ENCODE measurements around the gene RERE.

Gene RERE

DNA sequence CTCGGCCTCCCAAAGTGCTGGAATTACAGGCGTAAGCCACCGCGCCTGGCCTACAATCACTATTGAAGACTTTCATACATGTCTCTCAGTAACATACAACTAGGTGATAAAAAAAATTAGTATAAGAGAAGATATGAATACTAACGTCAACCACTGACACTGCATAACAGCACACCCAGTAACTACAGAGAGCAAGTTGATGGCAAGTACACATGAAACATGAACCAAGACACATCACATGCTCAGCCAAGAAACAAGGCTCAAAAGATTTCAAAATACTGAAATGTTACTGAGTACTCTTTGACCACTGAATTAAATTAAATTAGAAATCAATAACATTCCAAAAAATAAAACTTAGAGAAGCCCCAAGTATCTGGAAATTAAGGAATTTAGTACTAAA, 331.4 kb downstream of the RERE start:
- Histone ChIP-seq H3K36me3 (ENCODE audit: insufficient read depth, low read length) (no peaks in the 10 kb centered on the region), H3K4me3 (ENCODE audit: low read depth in 1 of 2, low read length in 2 of 2) (no peak overlapping the region), H3K9ac (ENCODE audit: low read depth, low read length) (no peak overlapping the region), H3K9me3 (ENCODE audit: insufficient read depth, low read length, severe bottlenecking) (no peaks in the 10 kb centered on the region), H3K4me2 (ENCODE audit: insufficient read depth, low read length) (no peak overlapping the region), H3K27ac (ENCODE audit: low read length) (no peak overlapping the region), H4K20me1 (ENCODE audit: insufficient read depth, low read length) (no peaks in the 10 kb centered on the region), H3K4me1 (ENCODE audit: insufficient read depth, low read length) (no peaks in the 10 kb centered on the region), H3K79me2 (ENCODE audit: insufficient read depth, low read length) (no peaks in the 10 kb centered on the region), H3K27me3 (ENCODE audit: insufficient read depth, low read length, poor library complexity) (no peaks in the 10 kb centered on the region), H2AFZ (ENCODE audit: low read depth, low read length) (no peak overlapping the region)
- DNase-seq, result no peak
- no peak for ATAC-seq (ENCODE audit: insufficient read depth, low read depth)
- no peak for TF ChIP-seq EZH2 (IDR thresholded peaks at IDR 0.05; ENCODE audit: borderline replicate concordance, low read depth, low read length, severe bottlenecking)
- TF ChIP-seq, protein P1, sequence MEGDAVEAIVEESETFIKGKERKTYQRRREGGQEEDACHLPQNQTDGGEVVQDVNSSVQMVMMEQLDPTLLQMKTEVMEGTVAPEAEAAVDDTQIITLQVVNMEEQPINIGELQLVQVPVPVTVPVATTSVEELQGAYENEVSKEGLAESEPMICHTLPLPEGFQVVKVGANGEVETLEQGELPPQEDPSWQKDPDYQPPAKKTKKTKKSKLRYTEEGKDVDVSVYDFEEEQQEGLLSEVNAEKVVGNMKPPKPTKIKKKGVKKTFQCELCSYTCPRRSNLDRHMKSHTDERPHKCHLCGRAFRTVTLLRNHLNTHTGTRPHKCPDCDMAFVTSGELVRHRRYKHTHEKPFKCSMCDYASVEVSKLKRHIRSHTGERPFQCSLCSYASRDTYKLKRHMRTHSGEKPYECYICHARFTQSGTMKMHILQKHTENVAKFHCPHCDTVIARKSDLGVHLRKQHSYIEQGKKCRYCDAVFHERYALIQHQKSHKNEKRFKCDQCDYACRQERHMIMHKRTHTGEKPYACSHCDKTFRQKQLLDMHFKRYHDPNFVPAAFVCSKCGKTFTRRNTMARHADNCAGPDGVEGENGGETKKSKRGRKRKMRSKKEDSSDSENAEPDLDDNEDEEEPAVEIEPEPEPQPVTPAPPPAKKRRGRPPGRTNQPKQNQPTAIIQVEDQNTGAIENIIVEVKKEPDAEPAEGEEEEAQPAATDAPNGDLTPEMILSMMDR (IDR thresholded peaks at IDR 0.05; ENCODE audit: borderline replicate concordance, extremely low read depth, low read length, poor library complexity, severe bottlenecking), result no peak

DNA sequence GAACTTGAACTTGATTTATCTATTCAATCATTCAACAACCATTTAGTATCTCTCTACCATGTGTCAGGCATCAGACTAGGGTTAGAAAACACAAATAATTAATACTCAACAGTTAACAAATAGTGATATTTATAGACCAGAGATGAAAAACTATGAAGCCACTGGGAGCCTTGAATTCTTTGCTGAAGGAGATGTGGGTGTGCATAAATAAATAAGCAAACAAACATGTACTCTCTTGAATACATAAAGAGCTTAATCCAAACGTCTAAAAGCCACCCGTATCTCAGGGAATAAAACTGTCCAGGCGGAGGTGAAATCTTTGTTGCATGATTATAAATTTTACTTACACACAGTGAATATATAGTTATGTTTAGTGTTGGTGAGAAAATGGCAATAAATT, 333.9 kb downstream of the RERE start:
- Histone ChIP-seq H4K20me1 (ENCODE audit: insufficient read depth, low read length) (no peaks in the 10 kb centered on the region), H3K9ac (ENCODE audit: low read depth, low read length) (no peak overlapping the region), H3K36me3 (ENCODE audit: insufficient read depth, low read length) (no peaks in the 10 kb centered on the region), H3K4me3 (ENCODE audit: low read depth in 1 of 2, low read length in 2 of 2) (no peak overlapping the region), H3K27me3 (ENCODE audit: insufficient read depth, low read length, poor library complexity) (no peaks in the 10 kb centered on the region), H3K4me2 (ENCODE audit: insufficient read depth, low read length) (no peak overlapping the region), H3K79me2 (ENCODE audit: insufficient read depth, low read length) (no peaks in the 10 kb centered on the region), H3K4me1 (ENCODE audit: insufficient read depth, low read length) (no peaks in the 10 kb centered on the region), H2AFZ (ENCODE audit: low read depth, low read length) (no peak overlapping the region), H3K27ac (ENCODE audit: low read length) (no peak overlapping the region), H3K9me3 (ENCODE audit: insufficient read depth, low read length, severe bottlenecking) (no peaks in the 10 kb centered on the region)
- no peak for ATAC-seq (ENCODE audit: insufficient read depth, low read depth)
- TF ChIP-seq EZH2 (IDR thresholded peaks at IDR 0.05; ENCODE audit: borderline replicate concordance, low read depth, low read length, severe bottlenecking), result no peak
- TF ChIP-seq, protein P1 (IDR thresholded peaks at IDR 0.05; ENCODE audit: borderline replicate concordance, extremely low read depth, low read length, poor library complexity, severe bottlenecking), result no peak
- no peak for DNase-seq

DNA sequence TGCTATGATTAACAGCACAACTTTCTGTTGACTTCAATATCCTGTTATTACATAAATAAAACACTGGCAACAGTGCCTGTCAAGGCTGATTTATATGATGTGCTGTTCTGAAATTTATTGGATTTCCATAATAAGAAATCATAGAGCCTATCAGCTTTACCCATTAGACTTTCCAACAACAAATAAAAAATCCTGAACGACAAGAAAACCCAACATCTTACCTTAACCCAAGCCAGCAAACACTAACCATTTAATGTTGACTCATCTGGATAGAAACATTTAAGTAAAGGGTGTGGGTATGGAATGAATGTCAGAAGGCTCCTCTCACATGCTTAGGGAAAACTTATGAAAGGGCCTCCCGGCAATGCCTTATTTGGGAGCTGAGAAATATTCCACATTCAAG, 334.5 kb downstream of the RERE start:
- Histone ChIP-seq H3K4me2 (ENCODE audit: insufficient read depth, low read length) (no peak overlapping the region), H4K20me1 (ENCODE audit: insufficient read depth, low read length) (no peaks in the 10 kb centered on the region), H3K27me3 (ENCODE audit: insufficient read depth, low read length, poor library complexity) (no peaks in the 10 kb centered on the region), H3K4me1 (ENCODE audit: insufficient read depth, low read length) (no peaks in the 10 kb centered on the region), H3K36me3 (ENCODE audit: insufficient read depth, low read length) (no peaks in the 10 kb centered on the region), H3K27ac (ENCODE audit: low read length) (no peak overlapping the region), H3K9me3 (ENCODE audit: insufficient read depth, low read length, severe bottlenecking) (no peaks in the 10 kb centered on the region), H3K79me2 (ENCODE audit: insufficient read depth, low read length) (no peaks in the 10 kb centered on the region), H3K9ac (ENCODE audit: low read depth, low read length) (no peak overlapping the region), H2AFZ (ENCODE audit: low read depth, low read length) (no peak overlapping the region), H3K4me3 (ENCODE audit: low read depth in 1 of 2, low read length in 2 of 2) (no peak overlapping the region)
- no peak for DNase-seq
- TF ChIP-seq, protein P1 (IDR thresholded peaks at IDR 0.05; ENCODE audit: borderline replicate concordance, extremely low read depth, low read length, poor library complexity, severe bottlenecking), result no peak
- no peak for TF ChIP-seq EZH2 (IDR thresholded peaks at IDR 0.05; ENCODE audit: borderline replicate concordance, low read depth, low read length, severe bottlenecking)
- no peak for ATAC-seq (ENCODE audit: insufficient read depth, low read depth)
